OCI-LY7 (cell line): ENCODE measurements around the gene CACNB3.

Experiments used
- EZH2phosphoT487 ChIP-seq: fragments of 200-600 bp; sonication (generic); IDR thresholded peaks from 2 replicates; pipeline ENCODE4 v1.6.1; 2018; ENCODE audit warnings: low read depth, borderline replicate concordance, mild to moderate bottlenecking, mixed run types, antibody characterized with exemption, low read length, moderate library complexity, mixed read lengths
- TF ChIP-seq, protein P1 (sequence below): fragments of 200-600 bp; sonication (generic); conservative IDR thresholded peaks from 2 replicates; pipeline ENCODE4 v1.5.1; 2014; ENCODE audit warnings: mild to moderate bottlenecking, antibody characterized with exemption, low read length, moderate library complexity, mixed read lengths

DNA sequence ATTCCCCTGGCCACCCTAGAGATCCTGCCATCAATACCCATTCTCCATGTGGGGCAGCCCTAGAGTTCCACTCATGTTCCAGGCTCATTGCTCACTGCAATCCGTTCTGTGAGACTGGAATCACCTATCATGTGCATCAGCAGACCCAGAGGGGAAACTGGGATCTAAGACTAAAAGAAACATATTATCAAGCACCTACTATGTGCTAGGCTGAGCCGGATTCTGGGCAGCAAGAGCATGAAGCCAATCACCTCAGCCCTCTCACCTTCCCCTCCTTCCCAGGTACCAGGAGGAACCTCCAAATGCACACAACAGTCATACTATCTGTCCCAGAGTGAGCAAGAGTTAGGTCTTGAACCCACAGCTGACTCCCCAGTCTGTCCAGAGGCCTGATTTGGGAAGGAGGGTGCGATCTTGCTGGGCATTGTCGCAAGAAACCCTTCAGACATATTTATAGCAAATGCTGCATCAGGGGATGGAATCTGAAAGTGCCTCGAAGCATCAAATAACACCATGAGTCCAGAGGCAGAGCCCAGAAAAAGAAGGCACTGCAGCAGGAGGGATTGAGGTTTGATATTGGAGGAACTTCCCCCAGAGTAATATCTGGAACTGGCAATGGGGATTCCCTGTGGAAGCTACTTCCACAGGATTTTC, 6.7 kb upstream of the CACNB3 start:
- TF ChIP-seq, protein P1, sequence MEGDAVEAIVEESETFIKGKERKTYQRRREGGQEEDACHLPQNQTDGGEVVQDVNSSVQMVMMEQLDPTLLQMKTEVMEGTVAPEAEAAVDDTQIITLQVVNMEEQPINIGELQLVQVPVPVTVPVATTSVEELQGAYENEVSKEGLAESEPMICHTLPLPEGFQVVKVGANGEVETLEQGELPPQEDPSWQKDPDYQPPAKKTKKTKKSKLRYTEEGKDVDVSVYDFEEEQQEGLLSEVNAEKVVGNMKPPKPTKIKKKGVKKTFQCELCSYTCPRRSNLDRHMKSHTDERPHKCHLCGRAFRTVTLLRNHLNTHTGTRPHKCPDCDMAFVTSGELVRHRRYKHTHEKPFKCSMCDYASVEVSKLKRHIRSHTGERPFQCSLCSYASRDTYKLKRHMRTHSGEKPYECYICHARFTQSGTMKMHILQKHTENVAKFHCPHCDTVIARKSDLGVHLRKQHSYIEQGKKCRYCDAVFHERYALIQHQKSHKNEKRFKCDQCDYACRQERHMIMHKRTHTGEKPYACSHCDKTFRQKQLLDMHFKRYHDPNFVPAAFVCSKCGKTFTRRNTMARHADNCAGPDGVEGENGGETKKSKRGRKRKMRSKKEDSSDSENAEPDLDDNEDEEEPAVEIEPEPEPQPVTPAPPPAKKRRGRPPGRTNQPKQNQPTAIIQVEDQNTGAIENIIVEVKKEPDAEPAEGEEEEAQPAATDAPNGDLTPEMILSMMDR, result no peak
- TF ChIP-seq EZH2phosphoT487, result no peak
